ENCODE results near the gene FCHO2.

FCHO2 gene, protein sequence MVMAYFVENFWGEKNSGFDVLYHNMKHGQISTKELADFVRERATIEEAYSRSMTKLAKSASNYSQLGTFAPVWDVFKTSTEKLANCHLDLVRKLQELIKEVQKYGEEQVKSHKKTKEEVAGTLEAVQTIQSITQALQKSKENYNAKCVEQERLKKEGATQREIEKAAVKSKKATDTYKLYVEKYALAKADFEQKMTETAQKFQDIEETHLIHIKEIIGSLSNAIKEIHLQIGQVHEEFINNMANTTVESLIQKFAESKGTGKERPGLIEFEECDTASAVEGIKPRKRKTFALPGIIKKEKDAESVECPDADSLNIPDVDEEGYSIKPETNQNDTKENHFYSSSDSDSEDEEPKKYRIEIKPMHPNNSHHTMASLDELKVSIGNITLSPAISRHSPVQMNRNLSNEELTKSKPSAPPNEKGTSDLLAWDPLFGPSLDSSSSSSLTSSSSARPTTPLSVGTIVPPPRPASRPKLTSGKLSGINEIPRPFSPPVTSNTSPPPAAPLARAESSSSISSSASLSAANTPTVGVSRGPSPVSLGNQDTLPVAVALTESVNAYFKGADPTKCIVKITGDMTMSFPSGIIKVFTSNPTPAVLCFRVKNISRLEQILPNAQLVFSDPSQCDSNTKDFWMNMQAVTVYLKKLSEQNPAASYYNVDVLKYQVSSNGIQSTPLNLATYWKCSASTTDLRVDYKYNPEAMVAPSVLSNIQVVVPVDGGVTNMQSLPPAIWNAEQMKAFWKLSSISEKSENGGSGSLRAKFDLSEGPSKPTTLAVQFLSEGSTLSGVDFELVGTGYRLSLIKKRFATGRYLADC

DNA sequence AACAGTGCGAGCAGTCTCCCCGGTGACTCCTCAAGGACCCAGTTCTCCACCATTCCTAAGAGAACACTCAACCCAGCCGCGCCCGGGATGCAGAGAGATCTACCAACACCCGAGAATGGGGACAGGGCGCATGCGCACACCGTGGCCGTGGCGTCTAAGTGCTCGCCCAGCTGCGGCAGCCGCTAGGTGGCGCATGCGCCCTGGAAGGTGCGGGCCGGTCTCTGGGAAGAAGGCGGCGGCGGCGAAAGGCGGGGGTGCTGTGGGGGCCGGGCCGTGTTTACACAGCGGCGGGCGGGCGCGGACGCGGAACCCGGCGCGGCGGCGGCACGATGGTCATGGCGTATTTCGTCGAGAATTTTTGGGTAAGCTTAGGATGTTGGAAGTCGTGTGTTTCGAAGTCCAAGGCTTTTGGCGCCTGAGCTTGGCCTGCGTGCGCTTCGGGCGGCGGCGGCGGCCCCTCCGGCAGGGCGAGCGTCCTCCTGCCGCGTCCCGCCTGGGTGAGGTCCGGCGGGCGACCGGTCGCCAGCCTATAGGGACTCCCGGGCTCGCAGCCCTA lies at the start of gene FCHO2:
Gene FCHO2, plus strand, starts transcription at position 274 of the 556 bp plus-strand sequence. Its CDS starts 56 bp downstream, at position 330.
- Histone ChIP-seq H3K4me3 (ENCODE audit: insufficient read depth, low read length, poor library complexity, severe bottlenecking) (peak within 1 kb of the TSS; percentile 89), H3K9me2 (replicated peaks; ENCODE audit: insufficient read depth, low read length) (no peaks in the 10 kb centered on the region), H3K9ac (ENCODE audit: low read length) (peak within 1 kb of the TSS; percentile 64), H3K27me3 (ENCODE audit: low read length) (no peaks in the 10 kb centered on the region; the same call in 1 of the 2 replicates), H3F3A (ENCODE audit: insufficient read depth) (no peaks in the 10 kb centered on the region), H3K27ac (ENCODE audit: low read depth, low read length) (no peak within 1 kb of the TSS), H3K9me3 (ENCODE audit: insufficient read depth, low read length) (no peaks in the 10 kb centered on the region), H4K20me1 (ENCODE audit: low read depth, low read length) (no peaks in the 10 kb centered on the region), H3K36me3 (ENCODE audit: low read length) (no peaks in the 10 kb centered on the region), H3K79me2 (ENCODE audit: insufficient read depth, low read length) (no peaks in the 10 kb centered on the region), H3K4me2 (ENCODE audit: low read depth, low read length, poor library complexity, severe bottlenecking) (peak within 1 kb of the TSS; percentile 67), H2AFZ (ENCODE audit: low read depth, low read length, severe bottlenecking) (peak within 1 kb of the TSS; percentile 99)
- TF ChIP-seq CTCF (IDR thresholded peaks at IDR 0.05; ENCODE audit: insufficient read depth, low read length, poor library complexity, severe bottlenecking) (peak; percentile 70), EZH2phosphoT487 (conservative IDR thresholded peaks at IDR 0.05; ENCODE audit: low read length) (no peak)

GRCh38 chr5:72906806-72907205 lies 49.0 kb upstream of the FCHO2 start:
- H3K4me3 ChIP-seq (ENCODE audit: insufficient read depth, low read length, poor library complexity, severe bottlenecking), result no peak overlapping the region
- H3K79me2 ChIP-seq (ENCODE audit: insufficient read depth, low read length), result no peaks in the 10 kb centered on the region
- H3K27ac ChIP-seq (ENCODE audit: low read depth, low read length), result no peak overlapping the region
- no peak overlapping the region for H3K9ac ChIP-seq (ENCODE audit: low read length)
- H3K27me3 ChIP-seq (ENCODE audit: low read length), result no peaks in the 10 kb centered on the region
- H3K9me2 ChIP-seq (replicated peaks; ENCODE audit: insufficient read depth, low read length), result no peaks in the 10 kb centered on the region
- H2AFZ ChIP-seq (ENCODE audit: low read depth, low read length, severe bottlenecking), result no peak overlapping the region
- H3K9me3 ChIP-seq (ENCODE audit: insufficient read depth, low read length), result no peaks in the 10 kb centered on the region
- H4K20me1 ChIP-seq (ENCODE audit: low read depth, low read length), result peaks cover 5% of the 10 kb centered on the region; the same call in 1 of the 2 replicates
- H3K36me3 ChIP-seq (ENCODE audit: low read length), result peaks cover 54% of the 10 kb centered on the region
- H3K4me2 ChIP-seq (ENCODE audit: low read depth, low read length, poor library complexity, severe bottlenecking), result no peak overlapping the region
- H3F3A ChIP-seq (ENCODE audit: insufficient read depth), result 0 out of 2 replicates have a peak, but pooled peaks cover 6% of the 10 kb centered on the region
- TF ChIP-seq CTCF (IDR thresholded peaks at IDR 0.05; ENCODE audit: insufficient read depth, low read length, poor library complexity, severe bottlenecking) (no peak), EZH2phosphoT487 (conservative IDR thresholded peaks at IDR 0.05; ENCODE audit: low read length) (no peak)

DNA sequence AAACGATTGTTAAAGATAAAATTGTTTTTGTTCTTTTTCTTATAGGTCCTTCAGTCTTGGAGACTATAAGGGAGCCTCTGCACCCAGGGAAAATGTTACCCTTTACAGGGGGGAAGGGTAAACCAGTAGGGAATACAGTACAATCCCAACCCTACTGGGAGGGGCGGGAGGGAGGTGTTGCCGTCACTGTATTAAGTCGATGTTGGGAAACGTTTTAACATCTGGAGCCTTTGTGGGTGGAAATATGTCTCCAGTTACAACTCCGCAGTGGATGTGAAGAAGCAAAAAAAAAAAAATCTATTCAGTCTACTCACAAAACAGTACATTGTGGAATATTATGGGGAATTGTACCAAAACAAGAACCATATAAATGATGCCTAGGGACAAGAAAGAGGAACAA lies 47.2 kb upstream of the FCHO2 start:
- Histone ChIP-seq H3K36me3 (ENCODE audit: low read length) (peaks cover 39% of the 10 kb centered on the region), H3K9me3 (ENCODE audit: insufficient read depth, low read length) (no peaks in the 10 kb centered on the region), H3K9me2 (replicated peaks; ENCODE audit: insufficient read depth, low read length) (no peaks in the 10 kb centered on the region), H3K27ac (ENCODE audit: low read depth, low read length) (no peak overlapping the region), H3F3A (ENCODE audit: insufficient read depth) (0 out of 2 replicates have a peak, but pooled peaks cover 3% of the 10 kb centered on the region), H3K9ac (ENCODE audit: low read length) (no peak overlapping the region), H2AFZ (ENCODE audit: low read depth, low read length, severe bottlenecking) (no peak overlapping the region), H4K20me1 (ENCODE audit: low read depth, low read length) (peaks cover 3% of the 10 kb centered on the region; the same call in 1 of the 2 replicates), H3K4me3 (ENCODE audit: insufficient read depth, low read length, poor library complexity, severe bottlenecking) (no peak overlapping the region), H3K4me2 (ENCODE audit: low read depth, low read length, poor library complexity, severe bottlenecking) (no peak overlapping the region), H3K79me2 (ENCODE audit: insufficient read depth, low read length) (no peaks in the 10 kb centered on the region), H3K27me3 (ENCODE audit: low read length) (no peaks in the 10 kb centered on the region)
- TF ChIP-seq EZH2phosphoT487 (conservative IDR thresholded peaks at IDR 0.05; ENCODE audit: low read length) (no peak), CTCF (IDR thresholded peaks at IDR 0.05; ENCODE audit: insufficient read depth, low read length, poor library complexity, severe bottlenecking) (no peak)

All from SU-DHL-6 (cell line).